WI38 (cell line): ENCODE results near the gene NEAT1.

Experiments
- H3K4me3 ChIP-seq: 2 replicates; pipeline ENCODE4 v1.5.1; 2011; ENCODE audit warnings: low read depth, mild to moderate bottlenecking, control low read depth, low read length
- CTCF ChIP-seq: IDR thresholded peaks from 2 replicates; pipeline ENCODE4 v1.5.1; 2012; ENCODE audit warnings: low read depth, mild to moderate bottlenecking, control low read depth, low read length

Gene NEAT1

GRCh38 chr11:65439331-65440181 lies 17.0 kb downstream of the NEAT1 start:
- TF ChIP-seq CTCF, result no peak
- H3K4me3 ChIP-seq, result no peak overlapping the region

GRCh38 chr11:65440831-65441499 lies 18.4 kb downstream of the NEAT1 start:
- TF ChIP-seq CTCF, result no peak
- no peak overlapping the region for H3K4me3 ChIP-seq

- TF ChIP-seq CTCF, result no peak
- no peak overlapping the region for H3K4me3 ChIP-seq
Measured at GRCh38 chr11:65442842-65443331, 20.3 kb downstream of the NEAT1 start.

- no peak for TF ChIP-seq CTCF
- no peak overlapping the region for H3K4me3 ChIP-seq
Measured at GRCh38 chr11:65444314-65445051, 21.9 kb downstream of the NEAT1 start.

- no peak overlapping the region for H3K4me3 ChIP-seq
- no peak for TF ChIP-seq CTCF
Measured at GRCh38 chr11:65445101-65445603, 22.6 kb downstream of the NEAT1 start.

GRCh38 chr11:65445604-65446445 lies 23.2 kb downstream of the NEAT1 start:
- TF ChIP-seq CTCF, result no peak
- no peak overlapping the region for H3K4me3 ChIP-seq
